Upper lobe of left lung (tissue), 6 donors: Measurements from ENCODE around the gene MAG. TPM values are rescaled to one million over a fixed set of nuclear protein-coding genes. Genes with fewer than 3 reads are reported as not detected.

Source experiments
- ATAC-seq, 2 donors: fragments of 200-7000 bp; cut with Tn5 transposase; one replicate each; pipeline ENCODE4 v1.9.1; 2022; ENCODE audit warnings: mild to moderate bottlenecking in 2 of 2, moderate library complexity in 2 of 2; ENCODE audit not compliant: low FRiP score in 2 of 2
- DNase-seq, 2 donors: peaks; one replicate each; pipeline ENCODE4 v3.0.0-alpha.2; 2019 to 2020
- H3K27ac ChIP-seq, 4 donors: fragments of 200-600 bp; sonication (generic); one replicate each; pipeline ENCODE4 v1.5.1; 2016 to 2019
- H3K27me3 ChIP-seq, 4 donors: fragments of 200-600 bp; sonication (generic); one replicate each; pipeline ENCODE4 v1.5.1; 2017 to 2019
- H3K36me3 ChIP-seq, 4 donors: fragments of 200-600 bp; sonication (generic); one replicate each; pipeline ENCODE4 v1.5.1; 2016 to 2019
- H3K4me1 ChIP-seq, 4 donors: fragments of 200-600 bp; sonication (generic); one replicate each; pipeline ENCODE4 v1.5.1; 2018 to 2019
- H3K4me3 ChIP-seq, 4 donors: fragments of 200-600 bp; sonication (generic); one replicate each; pipeline ENCODE4 v1.5.1; 2017 to 2019; ENCODE audit warnings: mild to moderate bottlenecking in 2 of 4, moderate library complexity in 1 of 4
- H3K9me3 ChIP-seq, 4 donors: fragments of 200-600 bp; sonication (generic); one replicate each; pipeline ENCODE4 v1.5.1; 2018 to 2019
- EP300 ChIP-seq, 4 donors: sonication (generic); formaldehyde crosslinking; IDR thresholded peaks; one replicate each; pipeline ENCODE4 v1.5.1; 2017; ENCODE audit warnings: antibody characterized with exemption in 4 of 4, control low read depth in 2 of 4
- POLR2A ChIP-seq, 4 donors: fragments of 450-650 bp; IDR thresholded peaks; one replicate each; pipeline ENCODE4 v1.5.1; 2016 to 2017; ENCODE audit warnings: antibody characterized with exemption in 4 of 4, mild to moderate bottlenecking in 2 of 4
- POLR2AphosphoS5 ChIP-seq, 2 donors: sonication (generic); formaldehyde crosslinking; IDR thresholded peaks; one replicate each; pipeline ENCODE4 v1.5.1; 2017; ENCODE audit warnings: antibody characterized with exemption in 2 of 2
- WGBS, 2 donors: methylation state at CpG; one replicate each; pipeline ENCODE4 v1.1.5; 2017 to 2018; 5-methylcytosine and 5-hydroxymethylcytosine counted together
- total RNA-seq, 6 donors: library from RNA; depleted of rRNA in 4 of 6; stranded (reverse); fragments of >200 nt in 4 of 6; gene quantifications; one replicate each; pipeline versions ENCODE4 v1.1.0 to v1.2.1, GENCODE V29; 2016 to 2021
- TF ChIP-seq, protein P1 (sequence below), 6 experiments: fragments of 450-650 bp in 4 of 6; fragments of 200-600 bp in 2 of 6; sonication (generic) in 2 of 6; IDR thresholded peaks; one replicate each; pipeline ENCODE4 v1.5.1; 2016 to 2019; ENCODE audit warnings: antibody characterized with exemption in 6 of 6
- donor health status: DM: no; HTN: no; CAD: no; lungs with moderate emphysema.
- donor health status: DM: no; HTN: yes; CAD: no; lungs with severe emphysema.

The MAG gene
- total RNA-seq, 6 donors from 2014 or later, result 0.51 to 6.2 (median 2.2) TPM; not detected in 2

- DNase-seq (peak; percentile 91 to 95), ATAC-seq (peak; percentile 71 to 79)
- peaks cover 29 to 58% (median 41%) of the 10 kb centered on the region in 4 donors for H3K4me1 ChIP-seq
- H3K27me3 ChIP-seq, result no peaks in the 10 kb centered on the region
- peak in 1 of 4 donors; percentile 42 for TF ChIP-seq POLR2A (IDR thresholded peaks at IDR 0.05)
- no peak for TF ChIP-seq EP300 (IDR thresholded peaks at IDR 0.05)
- TF ChIP-seq, protein P1, sequence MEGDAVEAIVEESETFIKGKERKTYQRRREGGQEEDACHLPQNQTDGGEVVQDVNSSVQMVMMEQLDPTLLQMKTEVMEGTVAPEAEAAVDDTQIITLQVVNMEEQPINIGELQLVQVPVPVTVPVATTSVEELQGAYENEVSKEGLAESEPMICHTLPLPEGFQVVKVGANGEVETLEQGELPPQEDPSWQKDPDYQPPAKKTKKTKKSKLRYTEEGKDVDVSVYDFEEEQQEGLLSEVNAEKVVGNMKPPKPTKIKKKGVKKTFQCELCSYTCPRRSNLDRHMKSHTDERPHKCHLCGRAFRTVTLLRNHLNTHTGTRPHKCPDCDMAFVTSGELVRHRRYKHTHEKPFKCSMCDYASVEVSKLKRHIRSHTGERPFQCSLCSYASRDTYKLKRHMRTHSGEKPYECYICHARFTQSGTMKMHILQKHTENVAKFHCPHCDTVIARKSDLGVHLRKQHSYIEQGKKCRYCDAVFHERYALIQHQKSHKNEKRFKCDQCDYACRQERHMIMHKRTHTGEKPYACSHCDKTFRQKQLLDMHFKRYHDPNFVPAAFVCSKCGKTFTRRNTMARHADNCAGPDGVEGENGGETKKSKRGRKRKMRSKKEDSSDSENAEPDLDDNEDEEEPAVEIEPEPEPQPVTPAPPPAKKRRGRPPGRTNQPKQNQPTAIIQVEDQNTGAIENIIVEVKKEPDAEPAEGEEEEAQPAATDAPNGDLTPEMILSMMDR (IDR thresholded peaks at IDR 0.05), result peak; percentile 75 to 90 (median 84)
- peak in 1 of 2 donors; percentile 55 for TF ChIP-seq POLR2AphosphoS5 (IDR thresholded peaks at IDR 0.05)
- WGBS, 2 donors, result 14 to 33% methylated on average over 4 to 8 of the region's 66 CpGs
- peak overlapping the region; percentile 88 to 97 (median 92) for H3K27ac ChIP-seq
- no peaks in the 10 kb centered on the region for H3K9me3 ChIP-seq
- peaks cover 13 to 45% (median 40%) of the 10 kb centered on the region in 4 donors for H3K36me3 ChIP-seq
- peak overlapping the region; percentile 82 to 89 (median 86) for H3K4me3 ChIP-seq
Measured at GRCh38 chr19:35269438-35270117, 22.4 kb upstream of the MAG start.

DNA sequence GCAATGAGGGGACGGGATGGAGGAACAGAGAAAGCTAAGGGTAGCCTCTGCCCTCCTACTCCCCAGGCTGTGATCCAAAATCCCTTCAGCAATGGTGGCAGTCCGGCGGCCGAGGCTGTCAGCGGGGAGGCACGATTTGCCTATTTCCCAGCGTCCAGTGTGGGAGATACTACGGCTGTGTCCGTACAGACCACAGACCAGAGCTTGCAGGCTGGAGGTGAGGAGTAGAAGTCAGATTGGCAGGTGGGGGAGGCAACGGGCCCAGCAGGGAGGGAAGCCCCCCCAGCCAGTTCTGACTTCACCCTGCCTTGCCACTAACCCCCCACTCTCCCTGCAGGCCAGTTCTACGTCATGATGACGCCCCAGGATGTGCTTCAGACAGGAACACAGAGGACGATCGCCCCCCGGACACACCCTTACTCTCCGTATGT, 21.6 kb upstream of the MAG start:
- TF ChIP-seq POLR2A (IDR thresholded peaks at IDR 0.05), result no peak
- TF ChIP-seq POLR2AphosphoS5 (IDR thresholded peaks at IDR 0.05), result no peak
- TF ChIP-seq, protein P1 (IDR thresholded peaks at IDR 0.05), result no peak
- TF ChIP-seq EP300 (IDR thresholded peaks at IDR 0.05), result no peak
- Histone ChIP-seq H3K9me3 (no peaks in the 10 kb centered on the region), H3K27ac (peak overlapping the region in 2 of 4 donors; percentile 88 to 95), H3K27me3 (no peaks in the 10 kb centered on the region), H3K4me3 (peak overlapping the region in 1 of 4 donors; percentile 89), H3K36me3 (peaks cover 13 to 53% (median 45%) of the 10 kb centered on the region in 4 donors), H3K4me1 (peaks cover 23 to 50% (median 34%) of the 10 kb centered on the region in 4 donors)
- 87 to 90% methylated on average over 16 of the region's 16 CpGs for WGBS, 2 donors
- peak in 1 of 2 donors; percentile 67 for DNase-seq
- no peak for ATAC-seq

DNA sequence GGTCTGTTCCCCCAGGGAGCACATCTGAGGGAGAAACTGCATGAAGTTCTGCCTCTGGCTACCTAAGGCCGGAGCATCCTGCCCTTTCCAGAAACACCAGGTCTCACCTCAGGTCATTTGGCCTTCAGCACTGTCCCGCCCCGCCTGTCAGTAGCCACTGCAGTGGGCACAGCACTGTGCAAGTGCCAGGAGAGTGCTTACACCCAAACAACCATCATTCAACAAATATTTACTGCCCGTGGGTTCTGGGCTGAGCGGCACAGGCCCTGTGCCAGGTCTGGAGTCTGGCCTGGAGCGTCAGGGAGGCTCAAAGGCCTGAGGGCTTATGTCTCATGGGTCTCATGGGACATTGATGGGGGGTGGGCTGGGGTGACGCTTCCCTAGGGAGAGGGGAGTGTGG, 20.4 kb upstream of the MAG start:
- Histone ChIP-seq H3K36me3 (peaks cover 16 to 64% (median 56%) of the 10 kb centered on the region in 4 donors), H3K9me3 (no peaks in the 10 kb centered on the region), H3K27me3 (no peaks in the 10 kb centered on the region), H3K4me3 (no peak overlapping the region), H3K27ac (no peak overlapping the region), H3K4me1 (peaks cover 15 to 39% (median 23%) of the 10 kb centered on the region in 4 donors)
- ATAC-seq, result no peak
- no peak for DNase-seq
- 88 to 100% methylated on average over 4 to 7 of the region's 7 CpGs for WGBS, 2 donors
- TF ChIP-seq POLR2AphosphoS5 (IDR thresholded peaks at IDR 0.05), result no peak
- no peak for TF ChIP-seq EP300 (IDR thresholded peaks at IDR 0.05)
- TF ChIP-seq, protein P1 (IDR thresholded peaks at IDR 0.05), result no peak
- no peak for TF ChIP-seq POLR2A (IDR thresholded peaks at IDR 0.05)

GRCh38 chr19:35272122-35272719, 19.7 kb upstream of the MAG start:
- Histone ChIP-seq H3K4me1 (peaks cover 9 to 32% (median 17%) of the 10 kb centered on the region in 4 donors), H3K4me3 (no peak overlapping the region), H3K27me3 (no peaks in the 10 kb centered on the region), H3K27ac (peak overlapping the region in 1 of 4 donors; percentile 49), H3K36me3 (peaks cover 23 to 70% (median 62%) of the 10 kb centered on the region in 4 donors), H3K9me3 (no peaks in the 10 kb centered on the region)
- TF ChIP-seq POLR2A (IDR thresholded peaks at IDR 0.05), result no peak
- TF ChIP-seq, protein P1 (IDR thresholded peaks at IDR 0.05), result no peak
- no peak for TF ChIP-seq EP300 (IDR thresholded peaks at IDR 0.05)
- TF ChIP-seq POLR2AphosphoS5 (IDR thresholded peaks at IDR 0.05), result no peak
- DNase-seq (no peak), ATAC-seq (no peak)
- WGBS, 2 donors, result 79 to 84% methylated on average over 16 of the region's 16 CpGs
